Measurements from ENCODE around the gene AP5Z1. TPM values are rescaled to one million over a fixed set of nuclear protein-coding genes. Genes with fewer than 3 reads are reported as not detected.

AP5Z1 gene
- total and polyA plus RNA-seq, 2 of the 4 experiments (the other 2 are of a cell fraction) = 9.7 to 38.7 TPM

GRCh38 chr7:4758111-4758510 lies 17.3 kb upstream of the AP5Z1 start:
- Histone ChIP-seq H3K4me3 (ENCODE audit: insufficient read depth, low read depth, low read length) (no peak overlapping the region), H3K9ac (ENCODE audit: low read depth, low read length) (no peak overlapping the region), H3K18ac (ENCODE audit: low read depth, low read length) (no peak overlapping the region), H2AK9ac (replicated peaks; ENCODE audit: low read depth, low read length, poor library complexity) (no peak overlapping the region), H3K4me1 (ENCODE audit: control insufficient read depth, insufficient read depth, low read length) (no peaks in the 10 kb centered on the region), H3K23ac (ENCODE audit: low read depth, low read length) (no peak overlapping the region), H3K4ac (ENCODE audit: low read depth, low read length) (no peak overlapping the region), H3K14ac (replicated peaks; ENCODE audit: low read depth, low read length) (no peak overlapping the region), H3K4me2 (ENCODE audit: low read depth, low read length) (no peak overlapping the region), H4K91ac (ENCODE audit: insufficient read depth, low read depth, low read length) (no peak overlapping the region), H3K27me3 (ENCODE audit: control insufficient read depth, insufficient read depth, low read length) (no peaks in the 10 kb centered on the region), H2BK5ac (ENCODE audit: low read depth, low read length, poor library complexity, severe bottlenecking) (no peak overlapping the region), H3K9me1 (ENCODE audit: insufficient read depth, low read length) (no peaks in the 10 kb centered on the region), H2BK15ac (ENCODE audit: low read depth, low read length) (no peak overlapping the region), H3K9me3 (ENCODE audit: control insufficient read depth, insufficient read depth, low read length) (no peaks in the 10 kb centered on the region), H4K5ac (ENCODE audit: low read depth, low read length) (no peak overlapping the region), H3K56ac (ENCODE audit: extremely low read depth, insufficient read depth, low read length) (no peak overlapping the region), H2BK20ac (ENCODE audit: low read depth, low read length) (no peak overlapping the region), H3K27ac (ENCODE audit: insufficient read depth, low read length) (no peak overlapping the region), H2AFZ (replicated peaks; ENCODE audit: low read length, poor library complexity) (no peak overlapping the region), H2BK120ac (ENCODE audit: low read depth, low read length) (no peak overlapping the region), H4K8ac (ENCODE audit: low read depth in 2 of 2, low read length in 2 of 2) (no peak overlapping the region), H4K20me1 (ENCODE audit: insufficient read depth, low read length) (peaks cover 8% of the 10 kb centered on the region; the same call in 1 of the 2 replicates), H3K79me1 (ENCODE audit: low read depth in 1 of 2, low read length in 2 of 2) (peaks cover 3 to 21% of the 10 kb centered on the region in 2 experiments), H3K36me3 (ENCODE audit: control insufficient read depth, insufficient read depth, low read length) (peaks cover 80% of the 10 kb centered on the region), H2AK5ac (ENCODE audit: low read depth, low read length) (no peak overlapping the region)
- DNase-seq (no peak), ATAC-seq (ENCODE audit: low read depth) (no peak)
- ChIA-PET POLR2A (ENCODE audit: unreplicated experiment) (no interaction called here), CTCF (no interaction called here)
- in situ Hi-C loops (cut with MboI; ENCODE audit: low sequenced_read_pairs) (loop anchor here (25.0 kb wide), 1 partner anchor 1896 kb away; no protein-coding TSS in a partner anchor), dilution Hi-C loops (cut with HindIII; ENCODE audit: low sequenced_read_pairs, unreplicated experiment) (no loop called here), intact Hi-C loops (cut with micrococcal nuclease) (no loop called here)
- WGBS, 2 experiments (ENCODE audit: extremely low coverage in 2 of 2, insufficient read length in 1 of 2) = 100% methylated on average over 11 of the region's 19 CpGs; no CpG with 5 or more reads in 1 of the 2 experiments
- TF ChIP-seq CHD1 (IDR thresholded peaks at IDR 0.05; ENCODE audit: low read depth, low read length) (no peak), CEBPB (IDR thresholded peaks at IDR 0.05; ENCODE audit: low read depth, low read length) (no peak), RCOR1 (IDR thresholded peaks at IDR 0.05; ENCODE audit: insufficient replicate concordance, low read length) (no peak), USF2 (IDR thresholded peaks at IDR 0.05; ENCODE audit: low read depth, low read length) (no peak), MAZ (IDR thresholded peaks at IDR 0.05; ENCODE audit: borderline replicate concordance, low read depth, low read length) (no peak), RFX5 (IDR thresholded peaks at IDR 0.05; ENCODE audit: low read depth, low read length) (no peak), RAD21 (IDR thresholded peaks at IDR 0.05; ENCODE audit: low read length) (no peak), SMC3 (IDR thresholded peaks at IDR 0.05; ENCODE audit: low read depth, low read length) (no peak)
- BruUV-seq (replicated peaks) = no TSS peak
